ENCODE measurements around the gene POU2AF1. TPM values are rescaled to one million over a fixed set of nuclear protein-coding genes. Genes with fewer than 3 reads are reported as not detected.

POU2AF1 gene
- total RNA-seq, 1 experiment from 2014 or later = 0.22 TPM

DNA sequence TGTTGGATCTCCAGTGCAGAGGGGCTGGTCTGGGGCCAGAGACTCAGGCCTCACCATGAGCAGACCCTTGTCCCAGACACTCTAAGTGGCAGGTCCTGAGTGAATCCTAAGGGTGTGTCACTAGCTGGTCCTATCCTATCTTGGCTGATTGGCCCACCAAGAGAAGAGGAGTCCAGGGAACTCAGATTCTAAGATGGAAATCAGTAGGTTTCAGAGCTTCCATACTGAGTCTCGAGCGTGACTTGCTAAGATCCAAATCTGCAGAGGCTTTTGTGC lies 10.9 kb downstream of the POU2AF1 start (continued):
- TF ChIP-seq, protein P1, sequence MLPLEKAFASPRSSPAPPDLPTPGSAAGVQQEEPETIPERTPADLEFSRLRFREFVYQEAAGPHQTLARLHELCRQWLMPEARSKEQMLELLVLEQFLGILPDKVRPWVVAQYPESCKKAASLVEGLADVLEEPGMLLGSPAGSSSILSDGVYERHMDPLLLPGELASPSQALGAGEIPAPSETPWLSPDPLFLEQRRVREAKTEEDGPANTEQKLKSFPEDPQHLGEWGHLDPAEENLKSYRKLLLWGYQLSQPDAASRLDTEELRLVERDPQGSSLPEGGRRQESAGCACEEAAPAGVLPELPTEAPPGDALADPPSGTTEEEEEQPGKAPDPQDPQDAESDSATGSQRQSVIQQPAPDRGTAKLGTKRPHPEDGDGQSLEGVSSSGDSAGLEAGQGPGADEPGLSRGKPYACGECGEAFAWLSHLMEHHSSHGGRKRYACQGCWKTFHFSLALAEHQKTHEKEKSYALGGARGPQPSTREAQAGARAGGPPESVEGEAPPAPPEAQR (CRISPR knock-in tag; IDR thresholded peaks at IDR 0.05) = no peak
- TF ChIP-seq NR2C2 (CRISPR knock-in tag; IDR thresholded peaks at IDR 0.05) (no peak), ZNF138 (CRISPR knock-in tag; conservative IDR thresholded peaks at IDR 0.05) (no peak), TEAD4 (CRISPR knock-in tag; IDR thresholded peaks at IDR 0.05) (no peak)

DNA sequence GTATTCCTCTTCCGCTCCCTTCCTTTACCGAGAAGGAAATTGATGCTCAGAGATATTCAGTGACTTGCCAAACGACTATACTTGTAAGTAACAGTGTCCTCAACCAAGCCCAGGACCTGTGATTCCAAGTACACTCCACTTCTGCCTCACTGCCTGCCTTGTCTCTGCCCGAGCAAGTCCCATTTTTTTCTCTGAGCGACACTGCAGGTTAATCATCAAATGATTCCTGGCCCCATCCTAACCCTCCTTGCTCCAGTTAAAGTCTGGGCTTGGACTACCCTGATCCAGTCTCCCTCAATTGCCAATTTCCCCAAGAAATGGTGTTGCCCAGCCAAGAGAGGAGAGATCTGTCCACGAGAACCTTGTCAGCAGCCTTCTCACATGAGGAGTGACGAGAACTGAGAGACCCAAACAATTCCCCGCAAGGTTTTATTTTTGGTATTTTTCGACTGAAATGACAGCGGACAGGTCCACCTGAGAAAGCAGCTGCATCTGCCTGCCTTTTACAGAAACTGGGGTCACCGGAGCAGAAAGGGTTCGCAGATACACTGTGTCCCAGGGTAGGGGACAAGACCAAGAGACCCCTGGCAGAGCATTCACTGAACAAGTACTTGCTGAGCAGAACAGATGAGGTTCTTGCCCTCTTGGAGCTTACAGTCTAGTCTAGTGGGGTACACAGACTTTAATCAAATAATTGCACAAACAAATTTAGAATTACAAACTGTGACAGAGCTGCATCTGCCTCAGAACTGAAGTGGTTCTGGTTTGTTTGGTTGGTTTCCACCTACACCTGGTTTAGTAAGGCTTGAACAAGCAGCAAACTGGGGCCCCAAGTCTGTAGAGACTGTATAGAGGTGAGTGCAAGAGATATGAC lies 11.4 kb downstream of the POU2AF1 start:
- H3K4me1 Mint-ChIP-seq = no peaks in the 10 kb centered on the region
- no peaks in the 10 kb centered on the region for H3K27me3 Mint-ChIP-seq (ENCODE audit: low read depth)
- peaks cover 6% of the 10 kb centered on the region; the same call in 1 of the 2 replicates for H3K9me3 Mint-ChIP-seq
- ChIA-PET CTCF (no interaction called here), POLR2A (no interaction called here)
- DNase-seq (ENCODE audit: low spot score) (no peak), ATAC-seq (no peak)
- H3K4me3 Mint-ChIP-seq = no peak overlapping the region
- H3K36me3 Mint-ChIP-seq = no peaks in the 10 kb centered on the region
- TF ChIP-seq, protein P2, sequence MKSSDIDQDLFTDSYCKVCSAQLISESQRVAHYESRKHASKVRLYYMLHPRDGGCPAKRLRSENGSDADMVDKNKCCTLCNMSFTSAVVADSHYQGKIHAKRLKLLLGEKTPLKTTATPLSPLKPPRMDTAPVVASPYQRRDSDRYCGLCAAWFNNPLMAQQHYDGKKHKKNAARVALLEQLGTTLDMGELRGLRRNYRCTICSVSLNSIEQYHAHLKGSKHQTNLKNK (CRISPR knock-in tag; IDR thresholded peaks at IDR 0.05) = no peak
- TF ChIP-seq ELF4 (CRISPR knock-in tag; IDR thresholded peaks at IDR 0.05; ENCODE audit: low read depth) (no peak), FOXJ3 (CRISPR knock-in tag; IDR thresholded peaks at IDR 0.05; ENCODE audit: borderline replicate concordance) (no peak)
- no peak overlapping the region for H3K27ac Mint-ChIP-seq

DNA sequence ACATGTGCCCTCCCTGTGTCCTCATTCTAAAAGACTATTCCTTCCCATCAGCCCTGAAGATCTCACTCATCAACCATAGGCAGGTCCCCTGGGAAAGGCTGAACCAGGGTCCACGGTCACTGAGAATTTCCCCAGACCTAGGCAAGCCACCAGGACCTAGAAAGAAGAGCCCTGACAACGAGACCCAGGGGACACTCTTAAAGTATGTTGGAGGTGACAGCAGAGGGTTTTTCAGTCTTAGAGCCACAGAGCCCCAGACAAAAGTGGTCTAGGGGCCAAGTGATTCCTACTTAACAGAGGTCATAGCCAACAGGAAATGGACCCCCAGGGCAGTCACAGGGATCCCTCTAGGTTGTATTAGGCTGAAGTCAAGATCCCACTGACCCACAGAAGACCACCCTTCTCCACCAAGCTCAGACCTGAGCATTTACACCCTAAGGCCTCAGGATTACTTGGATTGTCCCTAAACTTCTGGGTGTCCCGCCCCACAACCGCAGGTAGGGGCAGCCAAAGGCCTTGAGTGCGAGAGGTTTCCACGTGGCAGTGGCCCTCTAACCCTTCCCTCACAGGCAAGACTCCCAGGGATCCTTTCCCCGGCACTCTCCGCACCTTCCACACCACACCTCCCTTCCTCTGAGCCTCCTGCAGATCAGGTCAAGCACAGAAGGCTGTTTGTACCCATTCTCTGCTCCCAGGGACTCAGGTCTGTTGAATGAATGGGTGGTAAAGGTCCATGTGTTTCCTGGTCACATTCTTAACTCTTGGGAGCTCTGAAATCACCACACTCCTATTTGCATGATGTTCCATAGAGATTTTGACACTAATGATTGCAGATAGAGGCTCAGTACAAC lies 12.3 kb downstream of the POU2AF1 start:
- H3K27ac Mint-ChIP-seq = no peak overlapping the region
- TF ChIP-seq, protein P3, sequence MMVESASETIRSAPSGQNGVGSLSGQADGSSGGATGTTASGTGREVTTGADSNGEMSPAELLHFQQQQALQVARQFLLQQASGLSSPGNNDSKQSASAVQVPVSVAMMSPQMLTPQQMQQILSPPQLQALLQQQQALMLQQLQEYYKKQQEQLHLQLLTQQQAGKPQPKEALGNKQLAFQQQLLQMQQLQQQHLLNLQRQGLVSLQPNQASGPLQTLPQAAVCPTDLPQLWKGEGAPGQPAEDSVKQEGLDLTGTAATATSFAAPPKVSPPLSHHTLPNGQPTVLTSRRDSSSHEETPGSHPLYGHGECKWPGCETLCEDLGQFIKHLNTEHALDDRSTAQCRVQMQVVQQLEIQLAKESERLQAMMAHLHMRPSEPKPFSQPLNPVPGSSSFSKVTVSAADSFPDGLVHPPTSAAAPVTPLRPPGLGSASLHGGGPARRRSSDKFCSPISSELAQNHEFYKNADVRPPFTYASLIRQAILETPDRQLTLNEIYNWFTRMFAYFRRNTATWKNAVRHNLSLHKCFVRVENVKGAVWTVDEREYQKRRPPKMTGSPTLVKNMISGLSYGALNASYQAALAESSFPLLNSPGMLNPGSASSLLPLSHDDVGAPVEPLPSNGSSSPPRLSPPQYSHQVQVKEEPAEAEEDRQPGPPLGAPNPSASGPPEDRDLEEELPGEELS (CRISPR knock-in tag; IDR thresholded peaks at IDR 0.05) = no peak
- TF ChIP-seq ATF1 (CRISPR knock-in tag; IDR thresholded peaks at IDR 0.05) (no peak), FOXJ3 (CRISPR knock-in tag; IDR thresholded peaks at IDR 0.05; ENCODE audit: borderline replicate concordance) (no peak), NR1H2 (CRISPR knock-in tag; IDR thresholded peaks at IDR 0.05) (no peak), JAZF1 (CRISPR knock-in tag; IDR thresholded peaks at IDR 0.05) (no peak), PRRX2 (CRISPR knock-in tag; IDR thresholded peaks at IDR 0.05) (no peak)
- TF ChIP-seq, protein P2 (CRISPR knock-in tag; IDR thresholded peaks at IDR 0.05) = no peak
- TF ChIP-seq, protein P4, sequence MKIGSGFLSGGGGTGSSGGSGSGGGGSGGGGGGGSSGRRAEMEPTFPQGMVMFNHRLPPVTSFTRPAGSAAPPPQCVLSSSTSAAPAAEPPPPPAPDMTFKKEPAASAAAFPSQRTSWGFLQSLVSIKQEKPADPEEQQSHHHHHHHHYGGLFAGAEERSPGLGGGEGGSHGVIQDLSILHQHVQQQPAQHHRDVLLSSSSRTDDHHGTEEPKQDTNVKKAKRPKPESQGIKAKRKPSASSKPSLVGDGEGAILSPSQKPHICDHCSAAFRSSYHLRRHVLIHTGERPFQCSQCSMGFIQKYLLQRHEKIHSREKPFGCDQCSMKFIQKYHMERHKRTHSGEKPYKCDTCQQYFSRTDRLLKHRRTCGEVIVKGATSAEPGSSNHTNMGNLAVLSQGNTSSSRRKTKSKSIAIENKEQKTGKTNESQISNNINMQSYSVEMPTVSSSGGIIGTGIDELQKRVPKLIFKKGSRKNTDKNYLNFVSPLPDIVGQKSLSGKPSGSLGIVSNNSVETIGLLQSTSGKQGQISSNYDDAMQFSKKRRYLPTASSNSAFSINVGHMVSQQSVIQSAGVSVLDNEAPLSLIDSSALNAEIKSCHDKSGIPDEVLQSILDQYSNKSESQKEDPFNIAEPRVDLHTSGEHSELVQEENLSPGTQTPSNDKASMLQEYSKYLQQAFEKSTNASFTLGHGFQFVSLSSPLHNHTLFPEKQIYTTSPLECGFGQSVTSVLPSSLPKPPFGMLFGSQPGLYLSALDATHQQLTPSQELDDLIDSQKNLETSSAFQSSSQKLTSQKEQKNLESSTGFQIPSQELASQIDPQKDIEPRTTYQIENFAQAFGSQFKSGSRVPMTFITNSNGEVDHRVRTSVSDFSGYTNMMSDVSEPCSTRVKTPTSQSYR (CRISPR knock-in tag; IDR thresholded peaks at IDR 0.05) = no peak
- TF ChIP-seq, protein P5, sequence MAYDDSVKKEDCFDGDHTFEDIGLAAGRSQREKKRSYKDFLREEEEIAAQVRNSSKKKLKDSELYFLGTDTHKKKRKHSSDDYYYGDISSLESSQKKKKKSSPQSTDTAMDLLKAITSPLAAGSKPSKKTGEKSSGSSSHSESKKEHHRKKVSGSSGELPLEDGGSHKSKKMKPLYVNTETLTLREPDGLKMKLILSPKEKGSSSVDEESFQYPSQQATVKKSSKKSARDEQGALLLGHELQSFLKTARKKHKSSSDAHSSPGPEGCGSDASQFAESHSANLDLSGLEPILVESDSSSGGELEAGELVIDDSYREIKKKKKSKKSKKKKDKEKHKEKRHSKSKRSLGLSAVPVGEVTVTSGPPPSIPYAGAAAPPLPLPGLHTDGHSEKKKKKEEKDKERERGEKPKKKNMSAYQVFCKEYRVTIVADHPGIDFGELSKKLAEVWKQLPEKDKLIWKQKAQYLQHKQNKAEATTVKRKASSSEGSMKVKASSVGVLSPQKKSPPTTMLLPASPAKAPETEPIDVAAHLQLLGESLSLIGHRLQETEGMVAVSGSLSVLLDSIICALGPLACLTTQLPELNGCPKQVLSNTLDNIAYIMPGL (CRISPR knock-in tag; IDR thresholded peaks at IDR 0.05) = no peak
- TF ChIP-seq, protein P6, sequence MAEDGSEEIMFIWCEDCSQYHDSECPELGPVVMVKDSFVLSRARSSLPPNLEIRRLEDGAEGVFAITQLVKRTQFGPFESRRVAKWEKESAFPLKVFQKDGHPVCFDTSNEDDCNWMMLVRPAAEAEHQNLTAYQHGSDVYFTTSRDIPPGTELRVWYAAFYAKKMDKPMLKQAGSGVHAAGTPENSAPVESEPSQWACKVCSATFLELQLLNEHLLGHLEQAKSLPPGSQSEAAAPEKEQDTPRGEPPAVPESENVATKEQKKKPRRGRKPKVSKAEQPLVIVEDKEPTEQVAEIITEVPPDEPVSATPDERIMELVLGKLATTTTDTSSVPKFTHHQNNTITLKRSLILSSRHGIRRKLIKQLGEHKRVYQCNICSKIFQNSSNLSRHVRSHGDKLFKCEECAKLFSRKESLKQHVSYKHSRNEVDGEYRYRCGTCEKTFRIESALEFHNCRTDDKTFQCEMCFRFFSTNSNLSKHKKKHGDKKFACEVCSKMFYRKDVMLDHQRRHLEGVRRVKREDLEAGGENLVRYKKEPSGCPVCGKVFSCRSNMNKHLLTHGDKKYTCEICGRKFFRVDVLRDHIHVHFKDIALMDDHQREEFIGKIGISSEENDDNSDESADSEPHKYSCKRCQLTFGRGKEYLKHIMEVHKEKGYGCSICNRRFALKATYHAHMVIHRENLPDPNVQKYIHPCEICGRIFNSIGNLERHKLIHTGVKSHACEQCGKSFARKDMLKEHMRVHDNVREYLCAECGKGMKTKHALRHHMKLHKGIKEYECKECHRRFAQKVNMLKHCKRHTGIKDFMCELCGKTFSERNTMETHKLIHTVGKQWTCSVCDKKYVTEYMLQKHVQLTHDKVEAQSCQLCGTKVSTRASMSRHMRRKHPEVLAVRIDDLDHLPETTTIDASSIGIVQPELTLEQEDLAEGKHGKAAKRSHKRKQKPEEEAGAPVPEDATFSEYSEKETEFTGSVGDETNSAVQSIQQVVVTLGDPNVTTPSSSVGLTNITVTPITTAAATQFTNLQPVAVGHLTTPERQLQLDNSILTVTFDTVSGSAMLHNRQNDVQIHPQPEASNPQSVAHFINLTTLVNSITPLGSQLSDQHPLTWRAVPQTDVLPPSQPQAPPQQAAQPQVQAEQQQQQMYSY (CRISPR knock-in tag; IDR thresholded peaks at IDR 0.05) = no peak
- TF ChIP-seq, protein P7, sequence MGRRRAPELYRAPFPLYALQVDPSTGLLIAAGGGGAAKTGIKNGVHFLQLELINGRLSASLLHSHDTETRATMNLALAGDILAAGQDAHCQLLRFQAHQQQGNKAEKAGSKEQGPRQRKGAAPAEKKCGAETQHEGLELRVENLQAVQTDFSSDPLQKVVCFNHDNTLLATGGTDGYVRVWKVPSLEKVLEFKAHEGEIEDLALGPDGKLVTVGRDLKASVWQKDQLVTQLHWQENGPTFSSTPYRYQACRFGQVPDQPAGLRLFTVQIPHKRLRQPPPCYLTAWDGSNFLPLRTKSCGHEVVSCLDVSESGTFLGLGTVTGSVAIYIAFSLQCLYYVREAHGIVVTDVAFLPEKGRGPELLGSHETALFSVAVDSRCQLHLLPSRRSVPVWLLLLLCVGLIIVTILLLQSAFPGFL (CRISPR knock-in tag; IDR thresholded peaks at IDR 0.05; ENCODE audit: borderline replicate concordance) = no peak

More for the DNA sequence above, 12.3 kb downstream of the POU2AF1 start:
- Mint-ChIP-seq H3K36me3 (no peaks in the 10 kb centered on the region), H3K27me3 (ENCODE audit: low read depth) (no peaks in the 10 kb centered on the region), H3K9me3 (peaks cover 6% of the 10 kb centered on the region; the same call in 1 of the 2 replicates), H3K4me1 (no peaks in the 10 kb centered on the region), H3K4me3 (no peak overlapping the region)
- ChIA-PET POLR2A (no interaction called here), CTCF (no interaction called here)
- DNase-seq (ENCODE audit: low spot score) = no peak
- ATAC-seq = no peak
